H1 (cell line): ENCODE data around the gene BBC3. TPM values are rescaled to one million over a fixed set of nuclear protein-coding genes. Genes with fewer than 3 reads are reported as not detected.

Experiments used
- BACH1 ChIP-seq: IDR thresholded peaks from 2 replicates; pipeline ENCODE4 v1.6.1; 2012; ENCODE audit warnings: low read length, improper control_type of control experiment
- CBX8 ChIP-seq: fragments of 300-800, 300-1000 bp; sonication (generic); IDR thresholded peaks from 2 replicates; pipeline ENCODE4 v1.7.1; 2016; ENCODE audit warnings: low read depth, low read length, borderline replicate concordance
- CHD7 ChIP-seq: fragments of 300-600 bp; sonication (generic); IDR thresholded peaks from 2 replicates; pipeline ENCODE4 v1.7.1; 2012; ENCODE audit warnings: low read length, moderate library complexity, mild to moderate bottlenecking, inconsistent platforms; ENCODE audit not compliant: insufficient replicate concordance
- GTF2F1 ChIP-seq: IDR thresholded peaks from 2 replicates; pipeline ENCODE4 v1.6.1; 2012; ENCODE audit warnings: low read depth, low read length, improper control_type of control experiment, borderline replicate concordance
- JUN ChIP-seq: IDR thresholded peaks from 2 replicates; pipeline ENCODE4 v1.6.1; 2011; ENCODE audit warnings: low read depth, mild to moderate bottlenecking, improper control_type of control experiment, low read length
- MAX ChIP-seq: IDR thresholded peaks from 2 replicates; pipeline ENCODE4 v1.6.1; 2012; ENCODE audit warnings: inconsistent platforms
- PHF8 ChIP-seq: fragments of 200-600 bp; sonication (generic); conservative IDR thresholded peaks from 2 replicates; pipeline ENCODE4 v1.7.1; 2012; ENCODE audit warnings: low read depth, mild to moderate bottlenecking, inconsistent platforms, low read length, moderate library complexity
- POLR2A ChIP-seq, 2 experiments: IDR thresholded peaks; 1 replicate in 1 of 2; 2 replicates in 1 of 2; pipeline ENCODE4 v1.6.1; 2011; ENCODE audit warnings: low read depth in 2 of 2, low read length in 2 of 2, mild to moderate bottlenecking in 2 of 2; ENCODE audit errors: control extremely low read depth in 1 of 2
- TBP ChIP-seq: IDR thresholded peaks from 2 replicates; pipeline ENCODE4 v1.6.1; 2011; ENCODE audit warnings: low read depth, low read length, improper control_type of control experiment
- ZNF274 ChIP-seq: IDR thresholded peaks from 2 replicates; pipeline ENCODE4 v1.7.0; 2012; ENCODE audit warnings: low read length, borderline replicate concordance; ENCODE audit errors: extremely low read depth
- polyA plus RNA-seq, 7 experiments: library from polyadenylated mRNA; depleted of rRNA in 3 of 7; stranded (reverse) in 5 of 7; unstranded in 2 of 7; fragments of >200 nt in 5 of 7; fragments of 200-250 nt in 2 of 7; gene quantifications; 1 replicate in 5 of 7; 2 replicates in 1 of 7; 4 replicates in 1 of 7; pipeline versions ENCODE4 v1.2.1 to v1.2.3, GENCODE V29; 2011 to 2013; ENCODE audit warnings: missing spikeins in 2 of 7, mixed read lengths in 2 of 7
- total RNA-seq: library from RNA; stranded (reverse); fragmentation: NEBNext Ultra II Directional; extraction: Animal tissue kit (Norgen Biotek cat#: 25700); gene quantifications from 2 replicates; pipeline ENCODE4 v1.2.1, GENCODE V29; 2021

Gene BBC3
- total and polyA plus RNA-seq, 2 of the 8 experiments (the other 6 are each of a cell fraction or from before 2014, with no cell fraction given) = 13.2 to 21.6 TPM

DNA sequence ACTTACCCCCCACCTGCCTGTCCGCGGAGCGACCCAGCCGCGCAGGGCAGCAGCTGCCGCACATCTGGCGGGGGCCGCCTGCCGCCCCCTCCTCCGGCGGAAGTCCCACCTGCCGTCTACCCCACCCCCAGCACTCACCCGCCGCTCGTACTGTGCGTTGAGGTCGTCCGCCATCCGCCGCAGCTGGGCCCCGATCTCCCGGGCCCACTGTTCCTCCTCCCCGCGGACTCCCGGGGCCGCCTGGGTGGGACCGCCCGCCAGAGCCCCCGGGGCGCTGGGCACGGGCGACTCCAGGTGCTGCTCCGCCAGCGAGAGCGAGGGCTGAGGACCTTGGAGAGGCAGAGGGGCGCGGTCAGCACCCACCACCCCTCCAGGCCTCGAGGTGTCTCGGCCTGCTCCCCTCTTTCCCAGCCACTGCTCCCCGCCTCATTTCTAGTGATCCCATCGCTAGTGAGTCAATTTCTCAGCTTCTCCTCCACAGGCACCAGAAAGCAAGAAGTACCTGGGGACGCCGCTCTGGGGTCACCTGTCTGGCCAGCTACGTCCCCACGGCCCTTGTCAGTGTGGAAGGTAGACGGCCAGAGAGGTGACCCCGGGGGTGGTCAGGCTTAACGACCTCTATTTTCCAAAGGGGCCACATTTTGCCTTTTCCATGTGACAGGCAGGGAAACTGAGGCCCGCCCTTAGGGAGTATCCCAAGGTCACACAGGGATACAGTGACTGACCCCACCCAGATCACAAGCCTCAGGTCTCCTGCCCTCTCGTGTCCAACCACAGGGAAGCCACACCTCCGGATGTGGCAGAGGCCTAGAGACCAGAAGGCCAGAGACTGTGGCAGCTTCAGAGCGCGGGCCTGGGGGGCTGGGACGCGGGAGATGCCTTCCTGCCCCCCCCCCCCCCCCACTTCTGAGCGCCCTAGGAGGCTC, 4.3 kb downstream of the BBC3 start (continued):
- TF ChIP-seq CHD7 (no peak), PHF8 (no peak; the same call in 1 of the 2 replicates), BACH1 (no peak), MAX (0 out of 2 replicates have a peak, but pooled peaks have one; percentile 8), TBP (no peak), ZNF274 (no peak), POLR2A (IDR thresholded peaks at IDR 0.05; ENCODE audit: control extremely low read depth in 1 of 2, low read depth in 2 of 2, low read length in 2 of 2) (peak; percentile 47 to 60; a peak in 2 of 3 replicates), JUN (no peak), CBX8 (no peak), GTF2F1 (no peak; the same call in 1 of the 2 replicates)
